HepG2 (cell line): ENCODE data around the gene SOWAHB. TPM values are rescaled to one million over a fixed set of nuclear protein-coding genes. Genes with fewer than 3 reads are reported as not detected.

Source experiments
- ATAC-seq: fragments of 200-7000 bp; cut with Tn5 transposase; 3 replicates; pipeline ENCODE4 v1.9.1; 2020; ENCODE audit warnings: mild to moderate bottlenecking, moderate library complexity
- BruUV-seq: library from RNA; stranded (reverse); fragments of 400-500 nt; replicated peaks from 2 replicates; lab custom pipeline; 2021; lab: Mats Ljungman, UMichigan
- CTCF ChIA-PET: fragments of 300-600 bp; formaldehyde crosslinking; extraction: SDS; loops from one replicate; lab custom pipeline; 2021; ENCODE audit warnings: low total read pairs, inconsistent platforms, low intra/inter-chr PET ratio; lab: Yijun Ruan, JAX
- POLR2A ChIA-PET: fragments of 350-600 bp; sonication (Branson Sonifier 250); formaldehyde crosslinking; loops from one replicate; lab custom pipeline; 2020; ENCODE audit warnings: antibody characterized with exemption, inconsistent platforms; lab: Yijun Ruan, JAX
- DNase-seq: peaks from one replicate; pipeline ENCODE4 v3.0.0-alpha.2; 2015; ENCODE audit warnings: low spot score
- FAIRE-seq: peaks from 3 replicates; lab custom pipeline; 2011; peaks lifted over from hg19 to GRCh38; lab: Jason Lieb, UNC
- H2AFZ ChIP-seq: one replicate; pipeline ENCODE4 v1.6.1; 2011; ENCODE audit warnings: low read length, inconsistent platforms
- H3K27ac ChIP-seq: fragments of 300-600 bp; 3 replicates; pipeline ENCODE4 v1.8.0; 2011; ENCODE audit warnings: mixed run types, mild to moderate bottlenecking, mixed read lengths, low read length, inconsistent platforms; ENCODE audit not compliant: insufficient read depth; ENCODE audit errors: extremely low read length
- H3K27me3 ChIP-seq, 2 experiments: fragments of 200-600 bp in 1 of 2; 2 replicates in 1 of 2; 3 replicates in 1 of 2; pipeline versions ENCODE4 v1.6.0 to v1.8.0; 2011; ENCODE audit warnings: low read length in 2 of 2, mild to moderate bottlenecking in 2 of 2, moderate library complexity in 2 of 2, inconsistent platforms in 1 of 2; ENCODE audit not compliant: insufficient read depth in 2 of 2, control insufficient read depth in 1 of 2
- H3K36me3 ChIP-seq, 2 experiments: fragments of 200-600 bp in 1 of 2; replicated peaks in 1 of 2; 2 replicates in 1 of 2; 3 replicates in 1 of 2; pipeline versions ENCODE4 v1.5.1 to v1.8.0; 2011; ENCODE audit warnings: low read length in 2 of 2, inconsistent platforms in 1 of 2; ENCODE audit not compliant: insufficient read depth in 2 of 2, control insufficient read depth in 1 of 2
- H3K4me1 ChIP-seq: 2 replicates; pipeline ENCODE4 v1.5.1; 2012; ENCODE audit warnings: low read length, inconsistent platforms; ENCODE audit not compliant: insufficient read depth
- H3K4me2 ChIP-seq: 2 replicates; pipeline ENCODE4 v1.6.0; 2011; ENCODE audit warnings: low read depth, low read length, inconsistent platforms
- H3K4me3 ChIP-seq, 3 experiments: fragments of 200-600 bp in 1 of 3; sonication (generic), shearing (Covaris generic) in 1 of 3; replicated peaks in 1 of 3; 2 replicates each; pipeline ENCODE4 v1.5.1; 2011 to 2016; ENCODE audit warnings: low read length in 3 of 3, inconsistent platforms in 2 of 3, low read depth in 2 of 3, mild to moderate bottlenecking in 2 of 3, control low read depth in 1 of 3, mixed read lengths in 1 of 3; ENCODE audit not compliant: insufficient read depth in 1 of 3
- H3K79me2 ChIP-seq: one replicate; pipeline ENCODE4 v1.6.1; 2011; ENCODE audit warnings: low read length, inconsistent platforms; ENCODE audit not compliant: insufficient read depth
- H3K9ac ChIP-seq: 2 replicates; pipeline ENCODE4 v1.6.0; 2011; ENCODE audit warnings: mild to moderate bottlenecking, low read depth, low read length, inconsistent platforms; ENCODE audit not compliant: insufficient read depth
- H3K9me3 ChIP-seq: 2 replicates; pipeline ENCODE4 v1.5.1; 2012; ENCODE audit warnings: mild to moderate bottlenecking, low read length
- H4K20me1 ChIP-seq: 2 replicates; pipeline ENCODE4 v1.6.0; 2011; ENCODE audit warnings: inconsistent platforms, mild to moderate bottlenecking, low read length, moderate library complexity; ENCODE audit not compliant: insufficient read depth
- BHLHE40 ChIP-seq: IDR thresholded peaks from 2 replicates; pipeline ENCODE4 v1.6.1; 2011; ENCODE audit warnings: low read length, improper control_type of control experiment
- MBD4 ChIP-seq: IDR thresholded peaks from 2 replicates; pipeline ENCODE4 v1.6.1; 2012; ENCODE audit warnings: low read length, inconsistent platforms, borderline replicate concordance
- MED8 ChIP-seq: sonication (generic); formaldehyde crosslinking; IDR thresholded peaks from 2 replicates; pipeline ENCODE4 v1.8.1; 2023; ENCODE audit warnings: mild to moderate bottlenecking, missing genetic modification reagents; ENCODE audit not compliant: insufficient replicate concordance
- MIER2 ChIP-seq: IDR thresholded peaks from 2 replicates; pipeline ENCODE4 v1.6.1; 2016; ENCODE audit warnings: missing biosample characterization, missing genetic modification reagents
- NFYB ChIP-seq: sonication (generic); formaldehyde crosslinking; IDR thresholded peaks from 2 replicates; pipeline ENCODE4 v1.4.0; 2020; ENCODE audit warnings: missing genetic modification reagents
- TFE3 ChIP-seq: IDR thresholded peaks from 2 replicates; pipeline ENCODE4 v1.6.1; 2016
- ZBTB20 ChIP-seq: sonication (generic); formaldehyde crosslinking; IDR thresholded peaks from 2 replicates; pipeline ENCODE4 v1.8.1; 2023; ENCODE audit warnings: missing genetic modification reagents, low read depth, mild to moderate bottlenecking, borderline replicate concordance
- WGBS: methylation state at CpG from one replicate; pipeline ENCODE4 v1.1.6; 2017; ENCODE audit warnings: low lambda C conversion rate; 5-methylcytosine and 5-hydroxymethylcytosine counted together
- in situ Hi-C: cut with HindIII; loops from 2 replicates; pipeline ENCODE4 v1.10.0; 2017; ENCODE audit warnings: low pct_unique_long_range_greater_than_20kb; ENCODE audit not compliant: extremely low pct_ligation_motif_present
- intact Hi-C: fragments of 100-400 bp; cut with micrococcal nuclease; formaldehyde crosslinking; loops from one replicate; pipeline ENCODE4 v1.10.0; 2022; ENCODE audit not compliant: unreplicated experiment
- polyA plus RNA-seq, 8 experiments: library from polyadenylated mRNA; depleted of rRNA in 3 of 8; stranded (reverse) in 7 of 8; unstranded in 1 of 8; fragments of >200 nt; fragmentation: Illumina TruSeq in 4 of 8; extraction: Trizol in 4 of 8; gene quantifications; 2 replicates each; pipeline versions ENCODE4 v1.2.1 to v1.2.3, GENCODE V29; 2011 to 2016; ENCODE audit warnings: low read depth in 4 of 8, missing spikeins in 1 of 8, mixed read lengths in 1 of 8; ENCODE audit not compliant: insufficient read depth in 1 of 8
- total RNA-seq, 5 experiments: library from RNA; depleted of rRNA; stranded (reverse); fragments of >200 nt; fragmentation: Illumina TruSeq; extraction: Trizol; gene quantifications; 2 replicates each; pipeline ENCODE4 v1.2.3, GENCODE V29; 2016; ENCODE audit warnings: low read depth in 1 of 5
- TF ChIP-seq, protein P1 (sequence below): sonication (generic); formaldehyde crosslinking; IDR thresholded peaks from 2 replicates; pipeline ENCODE4 v1.4.0; 2020; ENCODE audit warnings: mild to moderate bottlenecking, missing genetic modification reagents

The SOWAHB gene
- total and polyA plus RNA-seq, 2 of the 13 experiments (the other 11 are each of a cell fraction or from before 2014, with no cell fraction given): 0.12 to 0.51 TPM

DNA sequence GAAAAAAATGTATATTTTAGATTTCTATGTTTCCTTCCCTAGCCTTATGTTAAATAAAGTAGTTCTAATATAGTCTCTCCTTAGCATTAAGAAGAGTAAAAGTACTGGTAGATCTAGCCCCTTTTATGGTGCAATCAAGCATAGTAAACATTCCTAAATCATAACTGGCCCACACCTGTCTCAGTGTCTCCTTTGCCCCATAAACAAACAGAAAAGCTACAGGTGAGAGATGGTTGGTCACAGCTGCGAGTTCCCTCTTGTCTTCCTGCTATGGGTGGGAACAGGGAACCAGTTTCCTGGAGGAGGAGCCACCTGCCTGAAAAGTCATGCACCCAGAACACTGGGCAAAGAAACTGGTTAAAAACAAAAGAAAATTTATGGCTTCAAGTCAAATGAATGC is 16.6 kb downstream of the SOWAHB start:
- Histone ChIP-seq H3K9me3 (no peaks in the 10 kb centered on the region), H3K9ac (no peak overlapping the region), H3K4me1 (no peaks in the 10 kb centered on the region), H2AFZ (no peak overlapping the region), H3K27ac (no peak overlapping the region), H4K20me1 (no peaks in the 10 kb centered on the region), H3K36me3 (no peaks in the 10 kb centered on the region), H3K79me2 (no peaks in the 10 kb centered on the region), H3K4me2 (no peak overlapping the region), H3K4me3 (no peak overlapping the region), H3K27me3 (no peaks in the 10 kb centered on the region)
- WGBS: 0% methylated on average over 1 of the region's 1 CpG
- in situ Hi-C loops: no loop called here
- DNase-seq (no peak), FAIRE-seq (no peak), ATAC-seq (no peak)
- no TSS peak for BruUV-seq
- ChIA-PET POLR2A (no interaction called here), CTCF (no interaction called here)
- intact Hi-C loops: no loop called here
- TF ChIP-seq NFYB (no peak), MIER2 (CRISPR knock-in tag) (no peak), BHLHE40 (no peak), ZBTB20 (CRISPR knock-in tag) (no peak), TFE3 (CRISPR knock-in tag) (no peak), MED8 (CRISPR knock-in tag) (no peak), MBD4 (no peak)
- TF ChIP-seq, protein P1, sequence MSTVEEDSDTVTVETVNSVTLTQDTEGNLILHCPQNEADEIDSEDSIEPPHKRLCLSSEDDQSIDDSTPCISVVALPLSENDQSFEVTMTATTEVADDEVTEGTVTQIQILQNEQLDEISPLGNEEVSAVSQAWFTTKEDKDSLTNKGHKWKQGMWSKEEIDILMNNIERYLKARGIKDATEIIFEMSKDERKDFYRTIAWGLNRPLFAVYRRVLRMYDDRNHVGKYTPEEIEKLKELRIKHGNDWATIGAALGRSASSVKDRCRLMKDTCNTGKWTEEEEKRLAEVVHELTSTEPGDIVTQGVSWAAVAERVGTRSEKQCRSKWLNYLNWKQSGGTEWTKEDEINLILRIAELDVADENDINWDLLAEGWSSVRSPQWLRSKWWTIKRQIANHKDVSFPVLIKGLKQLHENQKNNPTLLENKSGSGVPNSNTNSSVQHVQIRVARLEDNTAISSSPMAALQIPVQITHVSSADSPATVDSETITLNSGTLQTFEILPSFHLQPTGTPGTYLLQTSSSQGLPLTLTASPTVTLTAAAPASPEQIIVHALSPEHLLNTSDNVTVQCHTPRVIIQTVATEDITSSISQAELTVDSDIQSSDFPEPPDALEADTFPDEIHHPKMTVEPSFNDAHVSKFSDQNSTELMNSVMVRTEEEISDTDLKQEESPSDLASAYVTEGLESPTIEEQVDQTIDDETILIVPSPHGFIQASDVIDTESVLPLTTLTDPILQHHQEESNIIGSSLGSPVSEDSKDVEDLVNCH (CRISPR knock-in tag): no peak
